ENCODE results near the gene PFDN1. TPM values are rescaled to one million over a fixed set of nuclear protein-coding genes. Genes with fewer than 3 reads are reported as not detected.
A peak's percentile ranks its signal among the peaks of the same experiment; 100 is the strongest.

Gene PFDN1
- total RNA-seq, 2 experiments from 2014 or later: 48.9 to 57.5 TPM

- no peak for DNase-seq
- peaks cover 25% of the 10 kb centered on the region for H3K4me1 Mint-ChIP-seq
- H3K9me3 Mint-ChIP-seq (ENCODE audit: low read depth): no peaks in the 10 kb centered on the region
- H3K36me3 Mint-ChIP-seq: peaks cover 1% of the 10 kb centered on the region
- H3K27me3 Mint-ChIP-seq: no peaks in the 10 kb centered on the region
- no peak overlapping the region for H3K27ac Mint-ChIP-seq
- CTCF ChIA-PET: no interaction called here
- ATAC-seq: peak; percentile 42
- H3K4me3 Mint-ChIP-seq: no peak overlapping the region
Measured at GRCh38 chr5:140220032-140220697, 82.7 kb downstream of the PFDN1 start.

- Mint-ChIP-seq H3K4me1 (peaks cover 34% of the 10 kb centered on the region), H3K9me3 (ENCODE audit: low read depth) (no peaks in the 10 kb centered on the region), H3K27ac (no peak overlapping the region), H3K4me3 (no peak overlapping the region), H3K27me3 (no peaks in the 10 kb centered on the region), H3K36me3 (peaks cover 1% of the 10 kb centered on the region)
- DNase-seq: no peak
- no peak for ATAC-seq
- CTCF ChIA-PET: no interaction called here
Measured at GRCh38 chr5:140219068-140219991, 83.6 kb downstream of the PFDN1 start.

GRCh38 chr5:140217299-140218026 is 85.4 kb downstream of the PFDN1 start:
- DNase-seq (no peak), ATAC-seq (no peak)
- CTCF ChIA-PET: no interaction called here
- H3K4me3 Mint-ChIP-seq: no peak overlapping the region
- H3K4me1 Mint-ChIP-seq: peaks cover 42% of the 10 kb centered on the region
- H3K36me3 Mint-ChIP-seq: peaks cover 1% of the 10 kb centered on the region
- H3K27me3 Mint-ChIP-seq: no peaks in the 10 kb centered on the region
- H3K27ac Mint-ChIP-seq: no peak overlapping the region
- no peaks in the 10 kb centered on the region for H3K9me3 Mint-ChIP-seq (ENCODE audit: low read depth)

GRCh38 chr5:140216478-140217074 is 86.3 kb downstream of the PFDN1 start:
- Mint-ChIP-seq H3K4me3 (no peak overlapping the region), H3K27me3 (no peaks in the 10 kb centered on the region), H3K36me3 (peaks cover 1% of the 10 kb centered on the region), H3K27ac (no peak overlapping the region), H3K4me1 (peaks cover 36% of the 10 kb centered on the region), H3K9me3 (ENCODE audit: low read depth) (no peaks in the 10 kb centered on the region)
- no peak for ATAC-seq
- no peak for DNase-seq
- CTCF ChIA-PET: no interaction called here

- DNase-seq (no peak), ATAC-seq (no peak)
- peaks cover 1% of the 10 kb centered on the region for H3K36me3 Mint-ChIP-seq
- H3K4me1 Mint-ChIP-seq: peaks cover 28% of the 10 kb centered on the region
- no peaks in the 10 kb centered on the region for H3K9me3 Mint-ChIP-seq (ENCODE audit: low read depth)
- H3K4me3 Mint-ChIP-seq: no peak overlapping the region
- CTCF ChIA-PET: interaction anchor here (0.5 to 1.8 kb wide), 4 partner anchors 9 to 130 kb away, joined by 3 to 6 read pairs (median 4); no protein-coding TSS in a partner anchor
- H3K27ac Mint-ChIP-seq: no peak overlapping the region
- no peaks in the 10 kb centered on the region for H3K27me3 Mint-ChIP-seq
Measured at GRCh38 chr5:140215276-140215675, 87.6 kb downstream of the PFDN1 start.

GRCh38 chr5:140214831-140215230 is 88.1 kb downstream of the PFDN1 start:
- peaks cover 23% of the 10 kb centered on the region for H3K4me1 Mint-ChIP-seq

GRCh38 chr5:140213370-140213983 is 89.4 kb downstream of the PFDN1 start:
- ATAC-seq (peak; percentile 91), DNase-seq (no peak)
- no peaks in the 10 kb centered on the region for H3K9me3 Mint-ChIP-seq (ENCODE audit: low read depth)
- H3K4me3 Mint-ChIP-seq: no peak overlapping the region
- H3K4me1 Mint-ChIP-seq: peaks cover 19% of the 10 kb centered on the region
- CTCF ChIA-PET: interaction anchor here (1.6 kb wide), 1 partner anchor 31 kb away, joined by 5 read pairs; no protein-coding TSS in a partner anchor
- peaks cover 1% of the 10 kb centered on the region for H3K36me3 Mint-ChIP-seq
- no peaks in the 10 kb centered on the region for H3K27me3 Mint-ChIP-seq
- no peak overlapping the region for H3K27ac Mint-ChIP-seq

More at GRCh38 chr5:140214831-140215230, 88.1 kb downstream of the PFDN1 start:
- DNase-seq (no peak), ATAC-seq (no peak)
- peaks cover 1% of the 10 kb centered on the region for H3K36me3 Mint-ChIP-seq
- H3K9me3 Mint-ChIP-seq (ENCODE audit: low read depth): no peaks in the 10 kb centered on the region
- CTCF ChIA-PET: interaction anchor here (1.1 to 1.8 kb wide), 3 partner anchors 25 to 131 kb away, joined by 3 to 4 read pairs (median 4); no protein-coding TSS in a partner anchor
- H3K27me3 Mint-ChIP-seq: no peaks in the 10 kb centered on the region
- no peak overlapping the region for H3K4me3 Mint-ChIP-seq
- no peak overlapping the region for H3K27ac Mint-ChIP-seq

- Mint-ChIP-seq H3K4me3 (no peak overlapping the region), H3K27ac (no peak overlapping the region)
- CTCF ChIA-PET: interaction anchor here (0.6 kb wide), 1 partner anchor 150 kb away, joined by 3 read pairs; no protein-coding TSS in a partner anchor
Measured at GRCh38 chr5:140208065-140208464, 94.8 kb downstream of the PFDN1 start.

GRCh38 chr5:140207250-140207964 is 95.5 kb downstream of the PFDN1 start:
- H3K36me3 Mint-ChIP-seq: peaks cover 8% of the 10 kb centered on the region
- peaks cover 2% of the 10 kb centered on the region for H3K9me3 Mint-ChIP-seq (ENCODE audit: low read depth)
- H3K4me3 Mint-ChIP-seq: no peak overlapping the region
- peaks cover 12% of the 10 kb centered on the region for H3K4me1 Mint-ChIP-seq
- DNase-seq: no peak
- peak; percentile 47 for ATAC-seq
- no peaks in the 10 kb centered on the region for H3K27me3 Mint-ChIP-seq
- CTCF ChIA-PET: interaction anchor here (0.6 to 1.1 kb wide), 2 partner anchors 144 to 151 kb away, joined by 3 to 4 read pairs; no protein-coding TSS in a partner anchor
- peak overlapping the region; percentile 55 for H3K27ac Mint-ChIP-seq

More at GRCh38 chr5:140208065-140208464, 94.8 kb downstream of the PFDN1 start:
- H3K9me3 Mint-ChIP-seq (ENCODE audit: low read depth): peaks cover 2% of the 10 kb centered on the region
- no peaks in the 10 kb centered on the region for H3K27me3 Mint-ChIP-seq
- peaks cover 13% of the 10 kb centered on the region for H3K4me1 Mint-ChIP-seq
- no peak for ATAC-seq
- no peak for DNase-seq
- peaks cover 8% of the 10 kb centered on the region for H3K36me3 Mint-ChIP-seq

GRCh38 chr5:140205952-140206351 is 96.9 kb downstream of the PFDN1 start:
- H3K4me1 Mint-ChIP-seq: peaks cover 12% of the 10 kb centered on the region
- H3K27me3 Mint-ChIP-seq: no peaks in the 10 kb centered on the region
- H3K36me3 Mint-ChIP-seq: peaks cover 7% of the 10 kb centered on the region
- no peak for DNase-seq
- CTCF ChIA-PET: interaction anchor here (0.7 kb wide), 1 partner anchor 10 kb away, joined by 6 read pairs; no protein-coding TSS in a partner anchor
- H3K9me3 Mint-ChIP-seq (ENCODE audit: low read depth): peaks cover 2% of the 10 kb centered on the region
- no peak overlapping the region for H3K27ac Mint-ChIP-seq
- no peak for ATAC-seq
- no peak overlapping the region for H3K4me3 Mint-ChIP-seq

- DNase-seq (no peak), ATAC-seq (no peak)
- Mint-ChIP-seq H3K27ac (no peak overlapping the region), H3K27me3 (no peaks in the 10 kb centered on the region), H3K4me3 (no peak overlapping the region), H3K36me3 (peaks cover 7% of the 10 kb centered on the region), H3K4me1 (peaks cover 12% of the 10 kb centered on the region), H3K9me3 (ENCODE audit: low read depth) (peaks cover 2% of the 10 kb centered on the region)
- CTCF ChIA-PET: interaction anchor here (1.4 kb wide), 1 partner anchor 39 kb away, joined by 3 read pairs; no protein-coding TSS in a partner anchor
Measured at GRCh38 chr5:140205216-140205615, 97.7 kb downstream of the PFDN1 start.

- CTCF ChIA-PET: no interaction called here
Measured at GRCh38 chr5:140202610-140203009, 100.3 kb downstream of the PFDN1 start.

More at GRCh38 chr5:140202610-140203009, 100.3 kb downstream of the PFDN1 start:
- no peak for DNase-seq
- Mint-ChIP-seq H3K9me3 (ENCODE audit: low read depth) (no peaks in the 10 kb centered on the region), H3K27me3 (no peaks in the 10 kb centered on the region), H3K4me3 (no peak overlapping the region), H3K4me1 (peaks cover 9% of the 10 kb centered on the region), H3K27ac (no peak overlapping the region), H3K36me3 (peaks cover 2% of the 10 kb centered on the region)
- ATAC-seq: no peak

All from activated CD8-positive, alpha-beta memory T cell treated with anti-CD3 and anti-CD28 coated beads, Interleukin-2, amount 10 ng/mL, durations not matched to agents 7 days and 5 days (primary cell).